GOT3 (cell line): ENCODE data around the gene CDK5.

Source experiments
- DNase-seq: peaks from one replicate; lab custom pipeline; 2025; ENCODE audit warnings: mixed read lengths; lab: John Stamatoyannopoulos, UW

The CDK5 gene

DNA sequence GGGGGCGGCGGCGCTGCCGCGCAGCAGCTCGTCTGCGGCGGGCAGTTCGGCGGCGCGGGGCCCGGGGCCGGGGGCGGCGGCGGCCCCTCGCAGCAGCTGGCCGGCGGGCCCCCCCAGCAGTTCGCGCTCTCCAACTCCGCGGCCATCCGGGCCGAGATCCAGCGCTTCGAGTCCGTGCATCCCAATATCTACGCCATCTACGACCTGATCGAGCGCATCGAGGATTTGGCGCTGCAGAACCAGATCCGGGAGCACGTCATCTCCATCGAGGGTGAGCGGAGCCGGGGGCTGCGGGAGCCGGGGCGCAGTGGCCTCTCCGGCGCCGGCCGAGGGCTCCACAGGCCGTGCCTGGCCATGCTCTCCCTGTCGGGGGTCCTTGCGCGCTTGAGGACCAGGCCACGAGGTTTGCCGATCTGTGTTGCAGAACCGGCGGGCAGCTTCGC lies 29.1 kb upstream of the CDK5 start:
- no peak for DNase-seq

GRCh38 chr7:151085691-151086620 lies 28.3 kb upstream of the CDK5 start, which contains the start of gene AGAP3:
Gene AGAP3, plus strand, starts transcription at chr7:151086475. Its CDS starts 267 bp downstream, at chr7:151086742.
- peak; percentile 34 for DNase-seq

GRCh38 chr7:151085329-151085690 lies 27.6 kb upstream of the CDK5 start:
- no peak for DNase-seq

GRCh38 chr7:151083824-151084160 lies 26.1 kb upstream of the CDK5 start:
- no peak for DNase-seq

- DNase-seq = no peak
Measured at GRCh38 chr7:151083071-151083823, 25.6 kb upstream of the CDK5 start, which contains the start of gene TMUB1. Gene TMUB1, minus strand, starts transcription at chr7:151083493. Its CDS starts 930 bp downstream, at chr7:151082563.

DNA sequence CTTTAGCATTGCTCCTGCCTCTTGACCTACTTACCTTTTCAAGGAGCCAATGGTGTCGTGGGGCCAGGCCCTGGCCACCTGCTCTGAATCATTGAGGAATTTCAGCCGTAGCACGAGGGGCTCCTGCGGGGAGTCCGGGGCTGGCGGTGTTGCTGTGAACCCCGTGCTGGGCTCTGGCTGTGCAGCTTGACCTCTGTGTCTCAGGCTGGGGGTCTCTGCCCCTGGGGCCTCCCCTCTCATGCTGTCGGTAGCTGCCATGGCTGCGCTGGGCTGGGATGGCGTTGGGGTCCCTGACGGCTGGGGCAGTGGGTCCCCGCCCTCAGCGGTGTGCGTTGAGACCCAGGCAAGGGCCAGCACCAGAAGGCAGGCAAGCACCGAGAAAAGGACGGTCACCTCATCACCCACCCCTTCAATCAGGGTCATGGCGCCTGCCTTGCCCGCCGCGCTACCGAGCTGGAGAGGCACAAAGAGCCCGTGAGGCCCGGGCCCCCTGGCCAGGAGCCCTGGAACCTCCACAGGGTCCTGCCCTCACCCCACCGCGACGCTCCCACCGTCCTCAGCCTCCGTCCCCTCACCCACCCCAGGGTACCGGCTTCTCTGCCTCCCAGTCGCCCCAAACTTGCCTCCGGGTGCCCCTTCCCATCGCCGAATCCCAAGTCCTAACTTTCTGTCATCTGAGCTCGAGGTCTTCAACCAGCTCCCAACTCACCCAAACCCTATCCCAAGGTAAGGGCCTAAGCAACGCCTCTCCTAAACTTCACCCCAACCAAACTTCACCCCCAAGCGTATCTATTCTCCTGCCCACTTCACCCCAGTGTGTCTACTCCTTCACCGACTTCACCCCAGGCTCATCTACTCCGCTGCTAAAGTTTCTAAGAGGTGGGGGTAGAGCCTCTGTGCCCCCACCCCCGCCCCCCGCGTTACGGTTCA lies 24.7 kb upstream of the CDK5 start:
- DNase-seq = no peak

- no peak for DNase-seq
Measured at GRCh38 chr7:151081170-151082101, 23.7 kb upstream of the CDK5 start.

DNA sequence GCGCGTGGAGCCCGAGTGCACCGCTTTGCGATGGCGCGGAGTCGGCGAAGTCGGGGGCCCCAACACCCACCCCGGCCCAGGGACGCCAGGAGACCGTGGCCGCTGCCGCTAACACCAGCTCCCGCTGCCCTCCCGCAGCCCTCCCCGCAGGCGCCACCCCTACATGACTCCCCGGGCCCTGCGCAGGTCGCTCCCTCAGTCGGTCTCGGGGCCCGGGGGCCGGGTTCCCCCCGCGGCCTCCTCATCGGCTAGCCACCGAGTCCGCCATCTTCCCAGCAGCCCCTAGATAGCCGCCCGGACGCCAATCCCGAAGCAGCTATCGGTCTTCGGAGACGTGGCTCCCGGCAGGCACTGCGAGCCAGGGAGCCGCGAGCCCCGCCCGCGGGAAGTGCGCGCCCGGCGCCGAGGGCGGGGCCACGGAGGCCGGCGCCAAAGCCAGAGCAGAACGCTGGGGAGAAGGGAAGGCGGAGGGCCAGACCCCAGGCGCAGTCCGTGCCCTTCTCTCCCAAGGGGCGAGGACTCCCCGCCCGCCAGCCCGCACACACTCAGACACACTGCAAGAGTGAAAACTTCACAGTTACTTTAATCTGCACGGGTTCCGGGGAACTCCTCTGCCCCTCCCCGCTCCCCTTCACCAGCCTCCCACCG lies 22.9 kb upstream of the CDK5 start, which contains the start of gene FASTK:
TSS of gene FASTK (minus strand) at position 288 of the 648 bp plus-strand sequence. CDS start at position 245, 43 bp downstream.
- peak; percentile 60 for DNase-seq

GRCh38 chr7:151080067-151080521 lies 22.4 kb upstream of the CDK5 start:
- no peak for DNase-seq

GRCh38 chr7:151079199-151079910 lies 21.7 kb upstream of the CDK5 start:
- no peak for DNase-seq

- DNase-seq = no peak
Measured at GRCh38 chr7:151078233-151079040, 20.7 kb upstream of the CDK5 start.

- DNase-seq = no peak
Measured at GRCh38 chr7:151077705-151078232, 20.1 kb upstream of the CDK5 start.

- DNase-seq = no peak
Measured at GRCh38 chr7:151076863-151077704, 19.4 kb upstream of the CDK5 start.

DNA sequence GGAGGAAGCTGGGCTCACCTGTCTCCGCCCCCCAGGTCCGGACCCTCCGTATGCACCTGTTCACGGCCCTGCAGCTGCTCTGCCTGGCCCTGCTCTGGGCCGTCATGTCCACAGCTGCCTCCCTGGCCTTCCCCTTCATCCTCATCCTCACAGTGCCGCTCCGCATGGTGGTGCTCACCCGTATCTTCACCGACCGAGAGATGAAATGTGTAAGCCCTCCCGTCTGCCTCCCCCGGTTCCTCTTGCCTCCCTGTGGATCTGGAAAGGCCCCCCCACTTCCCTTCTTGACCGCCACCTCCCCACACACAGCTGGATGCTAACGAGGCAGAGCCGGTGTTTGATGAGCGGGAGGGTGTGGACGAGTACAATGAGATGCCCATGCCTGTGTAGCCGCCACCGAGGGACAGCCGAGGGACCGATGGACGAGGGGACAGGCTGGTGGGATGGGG lies 18.3 kb upstream of the CDK5 start:
- no peak for DNase-seq

- DNase-seq = no peak
Measured at GRCh38 chr7:151075662-151075971, 17.9 kb upstream of the CDK5 start.

- DNase-seq = no peak
Measured at GRCh38 chr7:151074817-151075661, 17.3 kb upstream of the CDK5 start.
